Heart right ventricle (tissue), 16 donors: ENCODE measurements around the gene AIP. TPM values are rescaled to one million over a fixed set of nuclear protein-coding genes. Genes with fewer than 3 reads are reported as not detected.

Experiments
- ATAC-seq, 8 donors: fragments of 200-7000 bp; cut with Tn5 transposase; one replicate each; pipeline ENCODE4 v1.9.1; 2020; ENCODE audit warnings: mild to moderate bottlenecking in 8 of 8, moderate library complexity in 8 of 8, moderate number of reproducible peaks in 1 of 8
- DNase-seq, 2 donors: peaks; one replicate each; pipeline ENCODE4 v3.0.0-alpha.2; 2020
- H3K27ac ChIP-seq, 10 donors: fragments of 200-600 bp; sonication (generic) in 2 of 10; one replicate each; pipeline versions ENCODE4 v1.5.0 to v1.8.0; 2020 to 2022; ENCODE audit warnings: mild to moderate bottlenecking in 3 of 10
- H3K27me3 ChIP-seq, 7 donors: fragments of 200-600 bp; one replicate each; pipeline ENCODE4 v1.8.0; 2021 to 2022; ENCODE audit warnings: mild to moderate bottlenecking in 2 of 7
- H3K36me3 ChIP-seq, 9 donors: fragments of 200-600 bp; sonication (generic) in 1 of 9; one replicate each; pipeline versions ENCODE4 v1.5.0 to v1.8.0; 2020 to 2022; ENCODE audit warnings: mild to moderate bottlenecking in 2 of 9
- H3K4me1 ChIP-seq, 9 donors: fragments of 200-600 bp; sonication (generic) in 1 of 9; one replicate each; pipeline versions ENCODE4 v1.5.0 to v1.8.0; 2020 to 2022; ENCODE audit warnings: mild to moderate bottlenecking in 4 of 9
- H3K4me3 ChIP-seq, 10 donors: fragments of 200-600 bp; sonication (generic) in 2 of 10; one replicate each; pipeline versions ENCODE4 v1.5.0 to v1.8.0; 2020 to 2022; ENCODE audit warnings: mild to moderate bottlenecking in 7 of 10, moderate library complexity in 2 of 10
- H3K9me3 ChIP-seq, 11 donors: fragments of 200-600 bp in 10 of 11; sonication (generic) in 2 of 11; one replicate each; pipeline versions ENCODE4 v1.5.0 to v1.8.0; 2013 to 2022; ENCODE audit warnings: mild to moderate bottlenecking in 2 of 11, control low read depth in 1 of 11, moderate library complexity in 1 of 11
- WGBS, 2 donors: extraction: QIAGEN DNeasy Blood & Tissue Kit; methylation state at CpG; one replicate each; pipeline ENCODE4 v1.1.7; 2013; ENCODE audit warnings: inconsistent platforms in 1 of 2; 5-methylcytosine and 5-hydroxymethylcytosine counted together
- intact Hi-C, 10 donors: fragments of 100-400 bp; cut with DNase I; formaldehyde crosslinking; loops; one replicate each; pipeline versions ENCODE4 v1.11.1 to v1.14.2; 2022
- polyA plus RNA-seq, 2 donors: library from polyadenylated mRNA; stranded (reverse); fragments of 200-250 nt; gene quantifications; one replicate each; pipeline ENCODE4 v1.2.3, GENCODE V29; 2013
- total RNA-seq, 10 donors: library from RNA; stranded (reverse); fragmentation: NEBNext Ultra II Directional in 3 of 10; extraction: Animal tissue kit (Norgen Biotek cat#: 25700) in 3 of 10; gene quantifications; one replicate each; pipeline versions ENCODE4 v1.2.1 to v1.2.4, GENCODE V29; 2021 to 2023
- TF ChIP-seq, protein P1 (sequence below), 9 donors: fragments of 200-600 bp; sonication (generic) in 2 of 9; IDR thresholded peaks; one replicate each; pipeline versions ENCODE4 v1.5.0 to v1.8.0; 2021 to 2022; ENCODE audit warnings: antibody characterized with exemption in 9 of 9, mild to moderate bottlenecking in 5 of 9, moderate library complexity in 1 of 9
- donor health status: Arrhythmogenic right ventricular cardiomyopathy.
- donor health status: ischemic (EF 13 %, LVEDD 7.1; RV severe dilation, severe dysfunction).
- donor health status: healthy with polysubstance abuse.
- donor health status: DM: no; HTN: yes; CAD: no.
- donor health status: DM: no; HTN: no; CAD: no.
- donor health status: ischemic (EF 25% LVEDD 6.9; RV normal size, moderate dysfunction).
- donor health status: ischemic (EF 25% LVEDD 5.7; RV mildly dilated, moderate dysfunction).
- donor health status: healthy.
- donor health status: DM: yes; HTN: yes; CAD: no.
- donor health status: Ischemic cardiomyopathy.
- donor health status: ischemic (EF 35%, LVEDD 5.7; RV mildly dilated, moderate dysfunction).
- donor health status: nonischemic (EF 11% LVEDD 7.7; RV severe dilation, severe dysfunction).
- donor health status: DM: yes; HTN: yes; CAD: no.
- donor health status: PGD.
- donor health status: ischemic (EF 29% LVEDD 5.4; RV normal size, mild dysfunction).
- donor health status: nonischemic (EF 23%, LVEDD 6.1; RV moderate dilation, normal function).

Gene AIP
- total and polyA plus RNA-seq, 12 donors: 37.5 to 104 (median 52.3) TPM

DNA sequence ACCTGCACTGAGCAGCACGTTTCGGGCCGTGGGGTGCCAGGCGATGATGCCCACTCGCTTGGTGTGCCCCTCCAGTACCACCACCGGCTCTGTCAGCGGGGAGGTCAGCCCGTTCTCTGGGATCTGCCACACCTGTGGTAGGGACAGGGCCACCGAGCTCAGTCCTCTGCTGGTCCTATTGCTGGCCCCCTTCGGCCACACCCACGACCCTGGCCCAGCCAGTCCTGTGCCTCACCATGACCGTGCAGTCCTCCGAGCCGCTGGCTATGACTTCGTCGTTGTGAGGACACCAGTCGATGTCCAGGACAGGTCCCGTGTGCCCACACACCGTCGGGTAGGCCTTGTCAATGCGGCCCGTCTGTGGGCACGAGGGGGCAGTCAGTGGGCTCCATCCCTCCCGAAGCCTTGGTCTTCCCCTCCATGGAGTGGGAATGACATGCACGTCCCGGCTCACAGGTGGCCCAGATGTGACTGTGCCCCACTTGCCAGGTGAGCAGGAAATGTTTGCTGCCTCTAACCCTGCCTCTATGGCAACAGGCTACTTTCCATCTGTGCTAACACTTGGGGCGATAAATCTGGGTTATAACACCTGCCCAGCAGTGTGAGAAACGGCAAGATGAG, 41.0 kb upstream of the AIP start:
- TF ChIP-seq, protein P1, sequence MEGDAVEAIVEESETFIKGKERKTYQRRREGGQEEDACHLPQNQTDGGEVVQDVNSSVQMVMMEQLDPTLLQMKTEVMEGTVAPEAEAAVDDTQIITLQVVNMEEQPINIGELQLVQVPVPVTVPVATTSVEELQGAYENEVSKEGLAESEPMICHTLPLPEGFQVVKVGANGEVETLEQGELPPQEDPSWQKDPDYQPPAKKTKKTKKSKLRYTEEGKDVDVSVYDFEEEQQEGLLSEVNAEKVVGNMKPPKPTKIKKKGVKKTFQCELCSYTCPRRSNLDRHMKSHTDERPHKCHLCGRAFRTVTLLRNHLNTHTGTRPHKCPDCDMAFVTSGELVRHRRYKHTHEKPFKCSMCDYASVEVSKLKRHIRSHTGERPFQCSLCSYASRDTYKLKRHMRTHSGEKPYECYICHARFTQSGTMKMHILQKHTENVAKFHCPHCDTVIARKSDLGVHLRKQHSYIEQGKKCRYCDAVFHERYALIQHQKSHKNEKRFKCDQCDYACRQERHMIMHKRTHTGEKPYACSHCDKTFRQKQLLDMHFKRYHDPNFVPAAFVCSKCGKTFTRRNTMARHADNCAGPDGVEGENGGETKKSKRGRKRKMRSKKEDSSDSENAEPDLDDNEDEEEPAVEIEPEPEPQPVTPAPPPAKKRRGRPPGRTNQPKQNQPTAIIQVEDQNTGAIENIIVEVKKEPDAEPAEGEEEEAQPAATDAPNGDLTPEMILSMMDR (IDR thresholded peaks at IDR 0.05): no peak
- Histone ChIP-seq H3K36me3 (peaks cover 0 to 54% (median 10%) of the 10 kb centered on the region in 9 donors), H3K4me1 (peaks cover 14 to 64% (median 44%) of the 10 kb centered on the region in 9 donors), H3K9me3 (no peaks in the 10 kb centered on the region), H3K27me3 (no peaks in the 10 kb centered on the region), H3K27ac (peak overlapping the region in 2 of 10 donors; percentile 95 to 98), H3K4me3 (peak overlapping the region in 5 of 10 donors; percentile 82 to 97 (median 92))
- WGBS, 2 donors: 88 to 89% methylated on average over 28 of the region's 28 CpGs
- DNase-seq: no peak
- intact Hi-C loops: loop anchor here in 1 of 10 donors (10.0 kb wide), 1 partner anchor 897 kb away; the partner anchor contains the start of genes ACTN3 and ZDHHC24
- no peak for ATAC-seq

DNA sequence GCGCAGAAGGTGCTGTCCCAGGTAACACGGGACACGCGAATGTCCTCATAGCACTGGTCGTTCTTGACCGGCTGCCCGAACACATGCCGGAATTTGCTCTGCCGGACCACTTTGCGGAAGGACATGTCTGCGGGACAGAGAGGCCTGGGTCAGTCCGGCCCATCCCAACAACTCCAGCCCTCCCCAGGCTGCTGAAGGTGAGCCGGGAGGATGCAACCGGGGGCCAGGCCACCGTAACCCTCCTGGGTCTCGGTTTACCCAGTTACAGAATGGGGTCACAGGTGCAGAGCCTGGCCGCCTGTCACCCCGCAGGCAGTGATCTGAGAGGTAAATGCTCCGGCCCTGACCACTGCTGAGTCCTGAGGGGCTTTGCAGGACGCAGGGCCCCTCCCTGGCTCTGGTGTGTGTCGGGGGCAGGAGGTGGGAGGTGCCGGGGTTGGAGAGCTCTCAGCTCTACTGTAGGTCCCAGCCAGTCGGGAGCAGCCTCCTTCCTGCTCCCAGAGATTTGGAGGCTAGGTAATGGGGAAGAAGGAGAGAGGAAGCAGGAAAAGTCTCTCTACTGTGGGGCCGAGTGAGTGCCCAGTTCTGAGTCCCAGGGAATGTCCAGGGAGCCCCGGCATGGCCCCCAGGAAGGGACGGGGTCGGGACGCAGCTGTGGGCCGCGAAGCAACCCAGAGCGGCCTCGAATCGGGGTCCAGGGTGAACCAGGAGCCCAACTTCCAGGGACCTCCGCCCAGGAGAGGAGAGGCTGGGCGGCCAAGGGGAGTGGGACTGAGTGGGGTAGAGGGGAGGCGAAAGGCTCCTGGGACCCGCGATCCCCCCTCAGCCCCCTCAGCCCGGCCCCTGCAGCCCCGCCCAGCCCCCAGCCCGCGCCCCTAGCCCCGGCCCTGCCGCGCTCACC, 40.1 kb upstream of the AIP start:
- intact Hi-C loops: loop anchor here in 2 of 10 donors (1.0 to 10.0 kb wide), 2 partner anchors 14 to 898 kb away; partner anchors contain the start of genes ACTN3 (in 1 of the 2), RPS6KB2 (in 1 of the 2) and ZDHHC24 (in 1 of the 2)
- 30 to 33% methylated on average over 45 of the region's 45 CpGs for WGBS, 2 donors
- ATAC-seq (peak in 3 of 8 donors; percentile 0 to 1 (median 0)), DNase-seq (no peak)
- Histone ChIP-seq H3K36me3 (peaks cover 0 to 47% (median 8%) of the 10 kb centered on the region in 9 donors), H3K27me3 (no peaks in the 10 kb centered on the region), H3K4me1 (peaks cover 14 to 56% (median 40%) of the 10 kb centered on the region in 9 donors), H3K9me3 (no peaks in the 10 kb centered on the region), H3K4me3 (peak overlapping the region; percentile 54 to 97 (median 83)), H3K27ac (peak overlapping the region; percentile 91 to 99 (median 96))
- TF ChIP-seq, protein P1 (IDR thresholded peaks at IDR 0.05): no peak

DNA sequence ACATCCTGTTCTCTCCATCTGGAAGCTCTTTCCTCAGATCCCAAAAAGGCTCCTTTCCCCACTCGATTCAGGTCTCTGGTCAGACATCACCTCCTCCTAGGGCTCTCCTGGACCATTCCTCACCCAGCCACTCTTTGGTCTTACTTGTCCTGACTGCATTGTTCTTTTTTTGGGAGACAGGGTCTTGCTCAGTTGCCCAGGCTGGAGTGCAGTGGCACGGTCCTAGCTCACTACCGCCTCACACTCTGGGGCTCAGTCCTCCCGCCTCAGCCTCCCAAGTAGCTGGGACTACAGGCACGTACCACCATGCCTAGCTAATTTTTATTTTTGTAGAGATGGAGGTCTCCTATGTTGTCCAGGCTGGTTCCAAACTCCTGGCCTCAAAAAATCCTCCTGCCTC, 37.3 kb upstream of the AIP start:
- ATAC-seq (no peak), DNase-seq (no peak)
- Histone ChIP-seq H3K4me1 (peaks cover 11 to 59% (median 28%) of the 10 kb centered on the region in 9 donors), H3K9me3 (no peaks in the 10 kb centered on the region), H3K36me3 (peaks cover 0 to 19% (median 6%) of the 10 kb centered on the region in 9 donors), H3K4me3 (no peak overlapping the region), H3K27ac (no peak overlapping the region), H3K27me3 (no peaks in the 10 kb centered on the region)
- intact Hi-C loops: loop anchor here in 1 of 10 donors (10.0 kb wide), 1 partner anchor 901 kb away; the partner anchor contains the start of genes ACTN3 and ZDHHC24
- TF ChIP-seq, protein P1 (IDR thresholded peaks at IDR 0.05): no peak
- 84 to 85% methylated on average over 5 of the region's 5 CpGs for WGBS, 2 donors

DNA sequence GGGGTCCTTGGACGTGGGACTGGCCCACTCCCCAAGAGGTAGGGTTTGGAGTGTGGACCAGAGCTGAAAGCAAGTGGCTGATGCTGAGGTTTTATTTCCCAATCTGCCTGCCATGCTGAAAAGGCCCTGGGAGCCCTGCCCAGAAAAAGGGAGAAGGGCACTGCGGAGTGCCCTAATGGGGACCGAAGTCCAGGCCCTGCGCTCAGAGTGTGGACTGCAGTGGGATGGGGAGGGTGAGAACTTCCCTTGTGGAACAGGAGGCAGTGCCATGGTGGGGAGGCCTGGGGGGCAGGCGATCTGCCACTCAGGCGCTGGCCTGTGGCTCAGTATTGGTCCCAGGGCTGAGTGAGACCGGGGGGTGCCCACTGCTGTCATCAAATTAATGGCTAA, 34.6 kb upstream of the AIP start:
- 94 to 96% methylated on average over 7 of the region's 7 CpGs for whole genome bisulfite sequencing, 2 donors
- H3K36me3 ChIP-seq: no peaks in the 10 kb centered on the region
- H3K9me3 ChIP-seq: no peaks in the 10 kb centered on the region
- H3K27ac ChIP-seq: no peak overlapping the region
- H3K27me3 ChIP-seq: no peaks in the 10 kb centered on the region
- no peak overlapping the region for H3K4me3 ChIP-seq
- TF ChIP-seq, protein P1 (IDR thresholded peaks at IDR 0.05): no peak
- H3K4me1 ChIP-seq: peaks cover 0 to 48% (median 15%) of the 10 kb centered on the region in 9 donors
- no peak for ATAC-seq
- intact Hi-C loops: loop anchor here in 1 of 10 donors (10.0 kb wide), 1 partner anchor 903 kb away; the partner anchor contains the start of genes ACTN3 and ZDHHC24
- no peak for DNase-seq
